BE2C (cell line): ENCODE measurements around the gene ABCD1.
"Not testable (repeated sequence)": the region's sequence is repeated elsewhere in the genome, so short reads cannot be mapped to it uniquely, and the experiment has no call there.

Experiments used
- DNase-seq: peaks from one replicate; pipeline ENCODE4 v3.0.0-alpha.2; 2020
- H3K27me3 ChIP-seq: fragments of 250-450 bp; sonication (Bioruptor Pico); 2 replicates; pipeline ENCODE4 v1.5.1; 2020; ENCODE audit warnings: mild to moderate bottlenecking
- H3K36me3 ChIP-seq: fragments of 250-450 bp; sonication (Bioruptor Pico); 2 replicates; pipeline ENCODE4 v1.5.1; 2020; ENCODE audit warnings: mild to moderate bottlenecking
- H3K4me1 ChIP-seq: fragments of 250-450 bp; sonication (Bioruptor Pico); 2 replicates; pipeline ENCODE4 v1.5.1; 2020
- H3K4me3 ChIP-seq: 2 replicates; pipeline ENCODE4 v1.5.1; 2011; ENCODE audit warnings: low read depth, low read length
- H3K9me3 ChIP-seq: fragments of 250-450 bp; sonication (Bioruptor Pico); 2 replicates; pipeline ENCODE4 v1.5.1; 2020
- CTCF ChIP-seq: IDR thresholded peaks from 2 replicates; pipeline ENCODE4 v1.5.1; 2012; ENCODE audit warnings: mild to moderate bottlenecking, low read depth, low read length

Gene ABCD1

GRCh38 chrX:153744210-153745066, 19.8 kb downstream of the ABCD1 start:
- H3K9me3 ChIP-seq = no peaks in the 10 kb centered on the region
- DNase-seq = peak; percentile 61
- H3K4me3 ChIP-seq = peak overlapping the region; percentile 52
- H3K27me3 ChIP-seq = no peaks in the 10 kb centered on the region
- peaks cover 13% of the 10 kb centered on the region for H3K4me1 ChIP-seq
- peak; percentile 45 for TF ChIP-seq CTCF
- H3K36me3 ChIP-seq = no peaks in the 10 kb centered on the region

- H3K36me3 ChIP-seq, H3K27me3 ChIP-seq, H3K4me3 ChIP-seq, H3K9me3 ChIP-seq, DNase-seq: not testable (repeated sequence)
- peaks cover 13% of the 10 kb centered on the region for H3K4me1 ChIP-seq
Observed at GRCh38 chrX:153745067-153745433, 20.4 kb downstream of the ABCD1 start.

- Histone ChIP-seq H3K36me3 (no peaks in the 10 kb centered on the region), H3K4me1 (peaks cover 13% of the 10 kb centered on the region), H3K9me3 (no peaks in the 10 kb centered on the region), H3K27me3 (no peaks in the 10 kb centered on the region), H3K4me3 (no peak overlapping the region)
- no peak for TF ChIP-seq CTCF
- no peak for DNase-seq
Observed at GRCh38 chrX:153746359-153746758, 21.7 kb downstream of the ABCD1 start.

GRCh38 chrX:153746991-153747390, 22.3 kb downstream of the ABCD1 start:
- DNase-seq, H3K27me3 ChIP-seq, H3K9me3 ChIP-seq, H3K36me3 ChIP-seq, H3K4me3 ChIP-seq: not testable (repeated sequence)
- H3K4me1 ChIP-seq = peaks cover 13% of the 10 kb centered on the region

- not testable (repeated sequence) for H3K4me1 ChIP-seq, H3K9me3 ChIP-seq, H3K36me3 ChIP-seq, DNase-seq, H3K4me3 ChIP-seq, H3K27me3 ChIP-seq
Observed at GRCh38 chrX:153749017-153749416, 24.4 kb downstream of the ABCD1 start.

- no peak for DNase-seq
- no peaks in the 10 kb centered on the region for H3K27me3 ChIP-seq
- H3K9me3 ChIP-seq = no peaks in the 10 kb centered on the region
- no peaks in the 10 kb centered on the region for H3K36me3 ChIP-seq
- TF ChIP-seq CTCF = no peak
- no peak overlapping the region for H3K4me3 ChIP-seq
- no peaks in the 10 kb centered on the region for H3K4me1 ChIP-seq
Observed at GRCh38 chrX:153750127-153750774, 25.6 kb downstream of the ABCD1 start.

- H3K4me3 ChIP-seq = no peak overlapping the region
- H3K4me1 ChIP-seq = no peaks in the 10 kb centered on the region
- H3K27me3 ChIP-seq = no peaks in the 10 kb centered on the region
- no peak for DNase-seq
- H3K9me3 ChIP-seq = no peaks in the 10 kb centered on the region
- TF ChIP-seq CTCF = no peak
- no peaks in the 10 kb centered on the region for H3K36me3 ChIP-seq
Observed at GRCh38 chrX:153755136-153755535, 30.5 kb downstream of the ABCD1 start.
